ENCODE measurements around the gene SETD2.
"Not testable (repeated sequence)": the region's sequence is repeated elsewhere in the genome, so short reads cannot be mapped to it uniquely, and the experiment has no call there.

SETD2 gene

GRCh38 chr3:47092090-47092489, 71.8 kb downstream of the SETD2 start:
- DNase-seq, result no peak

- no peak for DNase-seq
Measured at GRCh38 chr3:47089630-47090029, 74.3 kb downstream of the SETD2 start.

- no peak for DNase-seq
Measured at GRCh38 chr3:47086071-47086470, 77.8 kb downstream of the SETD2 start.

GRCh38 chr3:47083786-47084185, 80.1 kb downstream of the SETD2 start:
- no peak for DNase-seq

GRCh38 chr3:47082519-47082918, 81.4 kb downstream of the SETD2 start:
- DNase-seq, result no peak

GRCh38 chr3:47079432-47079831, 84.5 kb downstream of the SETD2 start:
- no peak for DNase-seq

- DNase-seq, result no peak
Measured at GRCh38 chr3:47073685-47074084, 90.2 kb downstream of the SETD2 start.

- DNase-seq, result no peak
Measured at GRCh38 chr3:47070770-47071169, 93.1 kb downstream of the SETD2 start.

GRCh38 chr3:47066259-47066658, 97.7 kb downstream of the SETD2 start:
- not testable (repeated sequence) for DNase-seq

GRCh38 chr3:47065681-47066080, 98.2 kb downstream of the SETD2 start:
- no peak for DNase-seq

- no peak for DNase-seq
Measured at GRCh38 chr3:47065058-47065457, 98.9 kb downstream of the SETD2 start.

- DNase-seq, result no peak
Measured at GRCh38 chr3:47057212-47057671, 106.7 kb downstream of the SETD2 start.

- no peak for DNase-seq
Measured at GRCh38 chr3:47056705-47057104, 107.2 kb downstream of the SETD2 start.

- no peak for DNase-seq
Measured at GRCh38 chr3:47054412-47054811, 109.5 kb downstream of the SETD2 start.

GRCh38 chr3:47047673-47048072, 116.2 kb downstream of the SETD2 start:
- DNase-seq, result no peak

GRCh38 chr3:47047069-47047468, 116.8 kb downstream of the SETD2 start:
- no peak for DNase-seq

- DNase-seq, result no peak
Measured at GRCh38 chr3:47042231-47042791, 121.6 kb downstream of the SETD2 start.

- no peak for DNase-seq
Measured at GRCh38 chr3:47041114-47041513, 122.8 kb downstream of the SETD2 start.

GRCh38 chr3:47037302-47037701, 126.6 kb downstream of the SETD2 start:
- not testable (repeated sequence) for DNase-seq

- no peak for DNase-seq
Measured at GRCh38 chr3:47036145-47036544, 127.8 kb downstream of the SETD2 start.

- no peak for DNase-seq
Measured at GRCh38 chr3:47035645-47036044, 128.3 kb downstream of the SETD2 start.

- no peak for DNase-seq
Measured at GRCh38 chr3:47034868-47035489, 128.9 kb downstream of the SETD2 start.

GRCh38 chr3:47031041-47031440, 132.9 kb downstream of the SETD2 start:
- not testable (repeated sequence) for DNase-seq

GRCh38 chr3:47028667-47029066, 135.2 kb downstream of the SETD2 start:
- DNase-seq, result no peak

GRCh38 chr3:47028146-47028545, 135.8 kb downstream of the SETD2 start:
- DNase-seq, result no peak

All from NK-92 treated with Interleukin-12 subunit alpha and Interleukin-12 subunit beta, amount 100 ng/mL, for 24 hours (cell line).